Muscle of arm (tissue), 12 donors: ENCODE results near the gene KASH5. TPM values are rescaled to one million over a fixed set of nuclear protein-coding genes. Genes with fewer than 3 reads are reported as not detected.

Experiments used
- DNase-seq: peaks from one replicate; pipeline ENCODE4 v3.0.0-alpha.2; 2013
- polyA plus RNA-seq, 12 donors: library from polyadenylated mRNA; unstranded; fragments of 120-200 nt; gene quantifications; one replicate each; pipeline ENCODE4 v1.2.1, GENCODE V29; 2013; ENCODE audit not compliant: insufficient read length in 12 of 12

The KASH5 gene
- polyA plus RNA-seq, 12 donors, result 0.26 TPM; not detected in 11

DNA sequence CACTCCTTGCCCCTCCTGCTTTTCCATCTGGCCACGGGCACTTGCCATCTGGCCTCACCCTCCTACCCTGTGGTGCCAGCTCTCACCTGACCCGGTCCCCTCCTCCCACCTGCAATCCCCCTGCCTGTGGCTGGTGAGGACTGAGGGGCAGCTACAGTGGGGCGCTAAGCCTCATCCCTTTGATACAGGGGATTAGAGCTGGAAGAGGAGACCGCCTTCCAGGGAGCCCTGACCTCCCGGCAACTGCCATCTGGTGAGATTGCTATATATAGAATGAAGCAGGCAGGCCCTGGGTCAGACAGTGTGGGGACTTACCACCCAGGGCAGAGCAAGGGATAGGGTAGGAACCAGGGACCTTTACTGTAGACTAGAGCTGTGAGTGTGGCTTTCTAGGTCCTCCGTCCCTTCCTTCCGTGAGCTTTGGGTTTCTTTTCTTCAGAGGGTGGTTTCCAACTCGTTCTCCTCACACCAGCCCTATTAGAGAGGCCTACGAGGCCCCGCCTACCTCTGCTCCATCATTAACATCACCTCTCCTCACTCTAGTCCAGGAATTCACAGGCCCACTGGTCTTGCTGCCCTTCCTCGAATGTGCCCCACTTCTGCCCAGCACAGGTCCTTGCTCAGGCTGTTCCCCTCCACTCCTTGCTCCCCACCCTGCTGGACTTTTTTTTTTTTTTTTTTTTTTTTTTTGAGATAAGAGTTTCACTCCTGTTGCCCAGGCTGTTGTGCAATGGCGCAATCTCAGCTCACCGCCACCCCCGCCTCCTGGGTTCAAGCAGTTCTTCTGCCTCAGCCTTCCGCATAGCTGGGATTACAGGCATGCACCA, 7.7 kb downstream of the KASH5 start:
- no peak for DNase-seq

DNA sequence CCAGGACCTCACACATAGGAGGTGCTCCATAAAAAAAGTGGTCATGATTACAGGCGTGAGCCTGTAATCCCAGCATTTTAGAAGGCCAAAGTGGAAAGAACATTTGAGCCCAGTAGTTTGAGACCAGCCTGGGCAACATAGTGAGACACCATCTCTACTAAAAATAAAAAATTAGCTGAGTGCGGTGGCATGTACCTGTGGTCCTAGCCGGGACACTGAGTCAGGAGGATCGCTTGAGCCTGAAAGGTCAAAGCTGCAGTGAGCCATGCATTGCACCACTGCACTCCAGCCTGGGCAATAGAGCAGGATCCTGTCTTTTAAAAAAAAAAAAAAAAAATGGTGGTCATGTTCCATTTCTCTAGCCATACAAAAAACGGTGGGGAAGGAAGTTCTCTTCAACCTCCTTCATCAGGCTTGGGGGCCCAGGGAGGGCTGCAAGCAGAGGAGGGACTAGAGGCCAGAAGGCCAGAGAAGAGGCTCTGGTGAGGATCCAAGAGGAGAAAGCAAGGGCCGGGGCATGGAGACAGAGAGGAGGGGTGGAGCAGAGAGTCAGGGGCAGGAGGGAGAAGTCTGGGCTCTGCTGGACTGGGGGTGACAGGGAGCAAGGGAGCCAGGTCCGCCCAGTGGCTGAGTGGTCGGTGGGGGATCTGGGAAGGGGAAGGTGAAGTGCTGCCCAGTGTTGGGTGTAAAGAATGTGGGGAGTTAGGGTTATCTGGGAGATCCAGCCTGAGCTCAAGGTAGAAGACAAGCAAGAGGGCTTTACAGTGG, 8.9 kb downstream of the KASH5 start:
- DNase-seq, result no peak

DNA sequence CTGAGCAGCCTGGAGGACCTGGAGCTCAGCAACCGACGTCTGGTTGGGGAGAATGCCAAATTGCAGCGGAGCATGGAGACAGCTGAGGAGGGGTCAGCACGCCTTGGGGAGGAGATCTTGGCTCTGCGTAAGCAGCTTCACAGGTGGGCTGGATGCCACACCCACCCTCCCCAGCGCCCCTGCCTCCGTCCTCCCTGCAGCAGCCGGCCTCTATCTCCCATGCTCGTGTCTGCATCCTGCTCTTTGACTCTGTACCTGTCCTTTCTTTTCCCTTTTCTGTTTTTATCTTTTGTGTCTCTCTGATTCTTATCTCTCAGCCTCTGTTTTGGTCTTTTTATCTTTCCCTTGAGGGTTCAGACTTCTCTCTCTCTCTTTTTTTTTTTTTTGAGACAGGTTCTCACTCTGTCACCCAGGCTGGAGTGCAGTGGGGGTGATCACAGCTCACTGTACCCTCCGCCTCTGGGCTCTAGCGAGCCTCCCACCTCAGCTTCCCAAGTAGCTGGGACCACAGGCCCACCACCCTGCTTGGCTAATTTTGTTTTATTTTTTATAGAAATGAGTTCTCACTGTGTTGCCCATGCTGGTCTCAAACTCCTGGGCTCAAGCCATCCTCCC, 10.1 kb downstream of the KASH5 start:
- no peak for DNase-seq

DNA sequence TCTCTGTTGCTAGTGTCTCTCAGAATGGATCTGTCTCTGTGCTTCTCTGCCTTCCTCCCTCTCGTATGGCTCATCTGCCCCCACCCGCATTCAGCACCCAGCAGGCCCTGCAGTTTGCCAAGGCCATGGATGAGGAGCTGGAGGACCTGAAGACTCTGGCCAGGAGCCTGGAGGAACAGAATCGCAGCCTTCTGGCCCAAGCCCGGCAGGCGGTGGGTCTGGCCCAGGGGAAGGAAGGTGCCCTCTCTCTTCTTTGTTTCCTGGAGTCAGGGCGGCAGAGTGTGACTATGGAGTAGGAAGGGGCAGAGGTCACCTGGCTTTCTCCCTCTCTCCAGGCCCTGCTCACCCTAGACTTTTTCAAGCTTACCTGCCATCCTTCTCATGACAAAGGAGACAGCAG, 10.9 kb downstream of the KASH5 start:
- no peak for DNase-seq

DNA sequence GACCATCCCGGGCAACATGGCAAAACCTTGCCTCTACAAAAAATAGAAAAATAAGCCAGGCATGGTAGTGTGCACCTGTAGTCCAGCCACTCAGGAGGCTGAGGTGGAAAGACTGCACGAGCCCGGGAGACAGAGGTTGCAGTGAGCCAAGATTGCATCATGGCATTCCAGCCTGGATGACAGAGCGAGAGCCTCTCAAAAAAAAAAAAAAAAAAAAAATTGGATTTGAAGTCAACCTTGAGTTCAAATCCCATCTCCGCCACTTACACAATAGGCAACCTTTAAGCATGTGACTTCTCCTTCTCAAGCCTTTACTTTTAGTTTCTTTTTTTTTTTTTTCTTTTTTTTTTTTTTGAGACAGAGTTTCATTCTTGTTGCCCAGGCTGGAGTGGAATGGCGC, 12.0 kb downstream of the KASH5 start:
- no peak for DNase-seq

DNA sequence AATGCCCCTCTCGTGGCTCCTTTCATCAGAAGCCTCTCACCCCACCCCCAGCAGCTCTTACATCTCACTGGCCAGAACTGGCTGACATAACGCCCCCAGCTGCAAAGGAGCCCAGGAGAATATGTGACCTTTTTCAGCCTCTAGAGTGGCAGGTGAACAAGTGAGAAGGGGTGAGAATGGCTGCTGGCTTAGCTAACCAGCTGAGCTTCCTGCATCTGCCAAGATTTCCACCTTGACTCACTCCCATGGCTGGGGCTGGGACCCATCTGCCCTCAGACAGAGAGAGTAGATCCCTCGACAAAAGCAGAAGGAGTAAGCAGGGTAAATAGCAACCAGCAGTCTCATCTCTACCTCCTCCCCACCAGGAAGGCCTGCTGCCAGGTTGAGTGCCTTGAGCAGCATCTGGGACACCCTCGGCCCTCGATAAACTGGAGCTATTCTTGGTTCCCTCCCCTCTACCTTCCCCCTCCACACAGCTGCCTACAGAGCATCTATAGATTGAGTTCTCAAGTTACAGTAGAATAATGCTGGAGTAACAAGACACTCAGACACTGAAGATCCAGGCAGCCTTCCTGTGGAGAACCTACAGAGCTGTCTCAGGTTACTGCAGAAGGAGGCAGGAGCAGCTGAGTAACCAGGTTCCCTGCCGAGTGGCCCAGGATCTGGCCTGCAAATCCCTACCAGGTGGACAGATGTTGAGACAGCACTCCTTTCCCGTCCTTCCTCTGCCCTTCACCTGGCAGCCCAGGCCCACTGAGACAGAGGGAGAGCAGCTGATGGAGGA, 15.5 kb downstream of the KASH5 start:
- no peak for DNase-seq

DNA sequence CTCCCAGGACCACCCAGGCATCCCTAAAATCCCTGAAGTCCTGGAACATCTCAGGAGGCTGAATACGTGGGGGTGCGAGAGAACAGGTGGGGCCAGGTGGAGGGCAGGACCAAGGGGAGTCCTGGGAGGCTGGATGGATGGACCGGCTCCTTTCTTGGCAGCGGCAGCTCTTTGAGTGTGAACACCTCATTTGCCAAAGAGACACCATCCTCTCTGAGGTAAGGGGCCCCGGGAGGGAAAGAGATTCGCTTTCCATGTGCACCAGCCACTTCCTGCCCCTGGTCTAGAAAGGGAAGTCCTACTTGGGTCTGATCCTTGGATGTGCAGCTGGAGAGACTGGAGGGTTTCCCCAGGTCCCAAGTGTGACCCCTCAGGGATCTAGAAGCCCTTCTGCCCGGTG, 19.0 kb downstream of the KASH5 start:
- no peak for DNase-seq

DNA sequence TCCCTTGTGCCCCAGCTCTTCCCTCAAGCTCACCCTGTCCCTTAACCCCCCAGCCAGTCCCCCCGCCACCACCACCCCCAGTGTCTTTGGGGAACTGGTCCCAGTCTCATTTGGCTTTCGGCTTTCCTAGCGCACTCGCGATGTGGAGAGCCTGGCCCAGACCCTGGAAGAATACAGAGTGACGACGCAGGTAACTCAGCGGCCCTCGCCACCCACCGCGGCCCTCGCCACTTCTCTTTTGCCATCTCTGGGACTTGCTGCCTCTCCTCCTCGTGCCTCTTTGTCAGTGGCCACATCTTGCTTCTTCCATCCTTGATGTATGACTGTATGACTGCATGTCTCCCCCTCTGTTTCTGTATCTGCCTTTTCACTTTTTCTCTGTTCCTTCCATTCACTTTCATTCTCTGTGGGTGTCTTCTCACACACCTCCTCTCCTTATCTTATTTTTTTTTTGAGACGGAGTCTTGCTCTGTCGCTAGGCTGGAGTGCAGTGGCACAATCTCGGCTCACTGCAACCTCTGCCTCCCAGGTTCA, 19.5 kb downstream of the KASH5 start:
- no peak for DNase-seq

DNA sequence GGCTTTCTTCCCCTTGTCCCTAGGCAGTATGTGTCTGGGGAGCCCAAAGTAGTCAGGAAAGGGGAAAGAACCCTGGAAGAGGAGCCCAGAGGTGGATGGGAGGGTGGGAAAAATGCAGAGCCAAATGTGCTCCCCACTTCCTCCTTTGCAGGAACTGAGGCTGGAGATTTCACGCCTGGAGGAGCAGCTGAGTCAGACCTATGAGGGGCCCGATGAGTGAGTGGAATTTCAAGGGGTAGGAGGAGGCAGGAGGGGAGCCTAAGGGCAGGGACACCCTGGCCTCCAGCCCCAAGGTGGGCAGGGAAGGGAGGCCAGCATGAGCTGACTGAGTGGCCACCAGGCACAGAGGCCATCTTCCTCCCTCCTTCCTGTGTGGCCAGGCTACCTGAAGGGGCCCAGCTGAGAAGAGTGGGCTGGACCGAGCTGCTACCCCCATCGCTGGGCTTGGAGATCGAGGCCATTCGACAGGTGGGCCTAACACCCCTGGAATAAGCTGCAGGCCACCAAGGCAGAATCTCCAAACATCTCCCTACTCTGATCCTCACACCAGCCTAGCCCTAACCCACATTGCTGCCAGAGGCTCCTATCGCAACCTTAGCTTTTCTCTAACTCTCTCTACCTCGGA, 20.9 kb downstream of the KASH5 start:
- no peak for DNase-seq

DNA sequence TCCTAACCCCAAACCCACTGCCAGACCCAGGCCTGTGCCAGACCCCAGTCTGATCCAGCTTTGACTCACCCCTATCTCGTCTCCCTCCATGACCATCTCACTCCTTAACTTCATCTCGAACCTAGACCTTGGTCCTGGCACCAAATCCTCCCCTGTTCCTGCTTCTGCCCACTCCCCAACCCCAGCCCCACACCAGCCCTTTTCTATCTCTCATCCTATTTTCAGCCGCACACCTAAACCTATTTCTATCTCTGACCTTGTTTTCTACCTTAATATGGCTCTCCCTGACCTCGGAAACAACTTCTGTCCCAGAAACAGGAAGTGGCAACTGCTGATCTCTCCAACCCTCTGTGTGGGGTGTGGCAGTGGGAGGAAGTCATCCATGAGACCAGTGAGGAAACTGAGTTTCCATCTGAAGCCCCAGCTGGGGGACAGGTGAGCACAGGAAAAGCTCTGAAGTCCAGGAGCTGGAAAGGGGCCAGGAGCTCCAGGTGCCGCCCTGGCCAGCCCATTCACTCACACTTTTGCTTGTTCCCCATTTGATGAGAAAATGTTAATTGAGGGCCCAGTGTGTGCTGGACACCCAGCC, 21.5 kb downstream of the KASH5 start:
- no peak for DNase-seq

DNA sequence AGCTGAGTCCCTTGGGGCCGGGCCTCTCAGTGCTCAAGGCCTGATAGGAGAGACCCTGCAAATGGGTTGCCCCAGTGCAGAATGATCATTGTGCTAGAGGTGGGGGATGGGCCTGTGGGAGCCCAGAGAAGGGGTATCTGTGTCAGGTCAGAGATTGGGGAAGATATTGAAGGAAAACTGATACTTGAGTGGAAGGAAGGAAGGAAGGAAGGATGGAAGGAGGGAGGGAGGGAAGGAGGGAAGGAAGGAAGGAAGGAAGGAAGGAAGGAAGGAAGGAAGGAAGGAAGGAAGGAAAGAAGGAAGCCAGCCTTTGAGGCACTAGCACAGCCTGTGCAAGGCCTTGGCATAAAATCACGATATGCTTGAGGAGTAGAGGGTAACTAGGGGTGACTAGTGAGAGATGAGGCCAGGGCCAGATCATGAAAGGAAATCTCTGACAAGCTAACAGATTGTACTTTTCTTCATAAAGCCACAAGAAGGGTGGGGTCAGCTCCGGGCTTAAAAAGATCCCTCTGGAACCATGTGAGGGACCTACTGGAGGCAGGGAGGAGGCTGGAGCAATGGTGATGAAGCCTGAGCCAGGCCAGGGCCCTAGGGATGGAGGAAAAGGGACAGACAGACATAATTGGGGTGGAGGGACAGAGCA, 23.8 kb downstream of the KASH5 start:
- no peak for DNase-seq

DNA sequence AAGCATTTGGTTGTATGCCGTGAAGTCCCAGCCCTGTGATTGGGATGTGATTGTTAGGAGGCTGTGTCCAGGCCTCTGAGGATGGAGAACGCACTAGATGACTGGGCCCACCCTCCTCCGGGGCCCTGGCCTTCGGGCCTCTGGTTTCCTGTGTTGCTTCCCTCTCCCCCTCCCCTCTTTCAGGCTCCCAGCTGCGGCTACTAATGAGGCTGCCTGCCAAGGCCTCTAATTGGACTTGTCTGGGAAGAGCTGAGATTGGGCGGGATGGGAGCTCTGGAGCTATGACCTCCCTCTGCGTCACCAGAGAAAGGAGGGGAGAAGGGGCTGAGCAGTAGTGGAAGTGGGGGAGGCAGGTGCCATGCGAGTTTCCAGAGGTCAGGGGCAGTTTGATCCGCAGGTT, 25.3 kb downstream of the KASH5 start:
- DNase-seq, result peak; percentile 40

DNA sequence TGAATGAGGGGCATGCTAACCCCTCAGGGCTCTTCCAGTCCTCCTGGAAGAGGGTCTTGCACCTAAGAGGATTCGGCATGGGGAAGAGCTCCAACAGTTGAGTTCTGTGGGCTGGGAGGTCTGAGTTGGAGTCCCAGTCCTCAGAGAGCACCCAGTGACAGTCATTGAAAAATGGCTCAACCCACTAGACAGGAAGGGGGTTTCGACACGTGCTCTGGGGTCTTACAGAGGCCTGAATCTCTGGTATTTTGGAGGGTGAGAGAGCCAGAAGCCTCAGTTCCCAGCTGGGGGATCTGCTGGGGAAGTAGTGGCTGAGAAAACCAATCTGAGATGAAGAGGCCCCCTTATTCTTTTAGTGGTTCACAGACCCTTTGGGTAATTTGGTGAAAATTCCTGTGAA, 26.2 kb downstream of the KASH5 start:
- DNase-seq, result no peak

DNA sequence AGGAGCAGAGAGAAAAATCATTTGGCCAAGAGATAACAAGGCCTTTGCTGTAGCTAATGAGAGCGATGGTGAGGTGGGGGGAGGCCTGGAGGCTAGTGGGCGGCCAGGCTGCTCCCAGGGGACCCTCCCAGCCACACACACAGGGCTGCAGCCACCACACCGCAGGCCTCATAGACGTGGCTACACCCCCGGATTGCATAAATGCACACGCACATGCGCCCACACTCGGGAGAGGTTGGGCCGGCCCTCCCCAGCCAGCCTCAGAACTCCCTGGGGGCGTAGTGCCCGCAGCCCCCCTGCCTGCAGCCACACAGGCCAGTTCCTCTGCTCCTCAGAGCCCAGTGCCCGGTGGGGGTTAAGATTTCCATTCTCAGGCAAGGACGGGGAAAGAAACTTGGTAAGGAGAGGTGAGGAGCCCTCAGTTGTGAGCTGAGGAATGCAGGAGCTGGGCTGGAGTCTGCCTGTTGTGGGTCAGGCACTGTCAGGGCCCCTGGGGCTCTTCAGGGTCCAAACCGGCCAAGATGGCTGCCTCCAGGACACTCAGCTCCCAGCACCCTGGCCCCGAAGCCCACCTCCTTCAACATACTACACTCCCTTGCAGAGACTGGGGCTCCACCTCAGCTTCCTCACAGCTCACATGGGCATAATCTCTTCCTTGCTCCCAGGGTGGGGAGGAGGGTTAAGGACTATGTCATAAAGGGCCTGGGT, 27.2 kb downstream of the KASH5 start:
- DNase-seq, result no peak

DNA sequence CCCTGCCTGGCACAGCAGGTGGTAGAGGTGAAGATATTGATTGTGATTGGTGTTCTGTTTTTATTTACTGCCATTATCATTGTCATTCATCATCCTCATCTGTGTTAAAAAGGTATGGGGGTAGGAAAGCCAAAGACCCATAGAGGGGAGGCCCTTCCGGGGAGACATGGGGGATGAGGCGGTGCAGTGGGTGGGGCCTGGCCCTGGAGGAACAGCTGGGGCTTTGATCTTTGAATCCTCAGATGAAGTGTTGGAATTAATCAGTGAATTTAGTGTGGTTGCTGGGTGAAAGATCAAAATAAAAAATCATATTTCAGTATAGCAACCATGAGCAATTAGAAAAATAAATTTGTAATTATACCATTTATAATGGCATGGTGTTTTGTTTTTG, 27.8 kb downstream of the KASH5 start:
- DNase-seq, result no peak

DNA sequence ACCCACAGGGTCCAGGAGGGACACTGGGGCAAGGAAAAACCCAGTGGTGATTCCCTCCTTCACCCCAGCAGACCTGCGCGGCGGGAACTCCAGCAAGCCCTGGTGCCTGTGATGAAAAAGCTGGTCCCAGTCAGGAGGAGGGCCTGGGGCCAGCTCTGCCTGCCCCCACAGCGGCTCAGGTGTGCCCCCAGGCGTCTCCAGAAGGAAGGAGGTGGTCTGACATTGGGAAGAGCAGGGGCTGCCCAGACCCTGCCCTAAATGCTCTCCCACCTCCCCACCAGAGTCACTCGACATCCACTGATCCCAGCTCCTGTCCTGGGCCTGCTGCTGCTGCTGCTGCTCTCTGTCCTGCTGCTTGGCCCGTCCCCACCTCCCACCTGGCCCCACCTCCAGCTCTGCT, 29.0 kb downstream of the KASH5 start:
- no peak for DNase-seq

DNA sequence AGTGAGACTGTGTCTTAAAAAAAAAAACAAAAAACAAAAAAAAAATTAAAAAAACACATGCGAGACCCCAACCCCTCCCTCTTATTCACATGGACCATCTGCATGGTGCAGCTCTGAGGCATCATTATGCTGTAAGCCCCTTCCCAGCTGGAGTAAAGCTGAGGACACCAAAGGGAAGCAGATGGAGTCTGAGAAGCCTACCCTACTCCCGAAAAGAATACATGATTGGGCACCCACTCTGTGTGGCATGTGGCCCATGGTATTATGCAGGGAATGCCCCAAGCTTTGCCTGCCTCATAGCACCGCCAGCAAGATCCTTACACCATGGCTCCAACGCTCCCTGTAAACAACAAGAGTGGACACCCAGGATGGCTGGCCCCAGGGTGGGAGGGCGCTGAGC, 30.5 kb downstream of the KASH5 start:
- DNase-seq, result no peak

DNA sequence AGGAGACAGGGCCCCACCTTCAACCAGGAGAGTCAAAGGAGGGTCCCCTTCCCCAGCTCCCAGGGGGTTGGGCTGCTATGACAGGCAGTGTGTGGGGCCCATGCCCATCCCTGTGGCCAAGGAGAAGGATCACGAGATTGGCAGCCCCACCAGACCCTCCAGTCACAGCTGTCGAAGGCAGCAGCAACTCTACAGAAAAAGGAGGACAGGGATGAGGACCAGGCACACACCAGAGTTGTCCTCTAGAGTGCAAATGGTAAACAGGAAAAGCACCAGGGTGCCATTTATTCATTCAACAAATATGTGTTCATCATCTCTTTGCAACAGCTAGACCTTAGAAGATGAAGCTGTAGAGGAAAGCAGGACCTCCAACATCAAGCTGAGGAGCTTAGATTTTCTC, 31.1 kb downstream of the KASH5 start:
- no peak for DNase-seq

DNA sequence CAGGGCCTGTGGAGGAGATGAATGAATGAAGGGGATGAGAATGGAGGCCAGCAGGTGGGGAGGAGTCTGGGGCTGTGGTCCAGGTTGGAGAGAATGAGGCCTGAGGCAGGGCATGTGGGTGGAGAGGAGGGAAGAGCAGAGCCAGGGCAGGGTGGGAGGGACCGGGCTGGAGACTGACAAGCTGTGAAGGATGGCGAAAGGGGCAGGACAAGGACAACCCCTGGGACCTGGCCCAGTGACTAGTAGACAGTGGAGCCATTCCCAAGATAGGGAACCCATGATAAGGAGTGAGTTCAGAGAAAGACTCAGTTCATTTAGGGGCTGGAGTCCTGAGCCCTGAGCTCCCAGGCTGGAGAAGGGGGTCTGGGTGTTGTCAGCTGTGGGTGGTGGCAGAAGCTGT, 32.2 kb downstream of the KASH5 start:
- no peak for DNase-seq
